ENCODE data around the gene ARL6IP5. TPM values are rescaled to one million over a fixed set of nuclear protein-coding genes. Genes with fewer than 3 reads are reported as not detected.

ARL6IP5 gene
- total and polyA plus RNA-seq, 4 donors, result 25.1 to 46.0 (median 33.8) TPM

DNA sequence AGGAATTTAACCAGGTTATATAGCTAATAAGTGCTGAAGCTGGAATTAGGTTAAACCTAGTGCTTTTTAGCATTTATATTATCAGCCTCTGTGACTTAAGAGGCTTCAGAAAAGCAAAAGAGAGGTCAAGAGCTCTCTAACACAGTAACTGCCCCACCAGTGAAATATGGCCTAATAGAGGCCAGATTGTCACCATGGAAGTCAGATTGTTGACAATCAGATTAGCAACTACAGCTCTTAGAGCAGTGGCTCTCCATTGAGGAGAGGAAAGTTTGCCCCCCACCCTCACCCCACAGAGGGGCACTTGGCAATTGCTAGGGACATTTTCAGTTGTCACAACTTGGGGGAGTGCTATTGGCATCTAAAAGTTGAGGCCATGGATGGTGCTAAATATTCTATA, 61.0 kb downstream of the ARL6IP5 start:
- Histone ChIP-seq H3K4me3 (ENCODE audit: low read depth in 1 of 3, low read length in 3 of 3) (no peak overlapping the region), H3K9me3 (ENCODE audit: control insufficient read depth in 4 of 4, low read length in 3 of 4) (no peaks in the 10 kb centered on the region), H3K27ac (ENCODE audit: low read depth in 1 of 2, low read length in 2 of 2) (no peak overlapping the region), H3K9ac (ENCODE audit: low read depth in 1 of 2, low read length in 2 of 2) (no peak overlapping the region), H3K27me3 (ENCODE audit: control insufficient read depth in 4 of 4, insufficient read depth in 4 of 4, low read length in 3 of 4) (no peaks in the 10 kb centered on the region), H3K4me1 (ENCODE audit: control insufficient read depth in 4 of 4, insufficient read depth in 4 of 4, low read length in 3 of 4) (peaks cover 0 to 1% (median 0%) of the 10 kb centered on the region in 4 donors), H3K36me3 (ENCODE audit: control insufficient read depth in 4 of 4, insufficient read depth in 3 of 4, low read depth in 1 of 4, low read length in 3 of 4) (no peaks in the 10 kb centered on the region)
- DNase-seq (ENCODE audit: low spot score), result no peak
- TF ChIP-seq MAX (IDR thresholded peaks at IDR 0.05) (no peak), FOXA1 (IDR thresholded peaks at IDR 0.05) (no peak), HNF4G (IDR thresholded peaks at IDR 0.05) (no peak), ATF3 (IDR thresholded peaks at IDR 0.05) (no peak), RXRA (IDR thresholded peaks at IDR 0.05) (no peak), NR2F2 (IDR thresholded peaks at IDR 0.05) (no peak), TAF1 (conservative IDR thresholded peaks at IDR 0.05) (no peak), GABPA (IDR thresholded peaks at IDR 0.05 in 1 of 2, conservative IDR thresholded peaks at IDR 0.05 in 1 of 2) (no peak), YY1 (IDR thresholded peaks at IDR 0.05) (no peak), EGR1 (IDR thresholded peaks at IDR 0.05; ENCODE audit: low read depth in 2 of 2) (no peak), CTCF (IDR thresholded peaks at IDR 0.05; ENCODE audit: low read depth, low read length, missing input control) (no peak), SP1 (IDR thresholded peaks at IDR 0.05) (no peak), RAD21 (IDR thresholded peaks at IDR 0.05) (no peak), REST (IDR thresholded peaks at IDR 0.05) (no peak), FOXA2 (IDR thresholded peaks at IDR 0.05) (no peak), HNF4A (conservative IDR thresholded peaks at IDR 0.05) (no peak)

DNA sequence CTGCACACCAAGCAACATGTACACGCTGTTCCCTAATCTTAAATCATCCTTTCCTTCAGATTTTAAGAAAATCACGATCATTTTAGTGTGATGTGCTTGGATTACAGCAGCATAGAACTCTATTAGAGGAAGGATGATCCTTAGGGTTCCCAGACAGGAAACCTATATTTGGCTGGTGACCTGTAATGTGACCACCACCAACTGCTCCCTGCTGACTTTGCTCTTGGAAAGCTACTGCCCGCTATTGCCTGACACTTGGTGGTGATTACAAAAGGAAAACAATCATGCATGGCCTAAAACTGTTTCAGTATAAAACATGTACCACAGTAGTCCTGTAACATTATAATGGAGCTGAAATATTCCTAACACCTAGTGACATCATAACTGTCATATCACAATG, 64.8 kb downstream of the ARL6IP5 start:
- TF ChIP-seq REST (IDR thresholded peaks at IDR 0.05) (no peak), RAD21 (IDR thresholded peaks at IDR 0.05) (no peak), CTCF (IDR thresholded peaks at IDR 0.05; ENCODE audit: low read depth, low read length, missing input control) (no peak), ATF3 (IDR thresholded peaks at IDR 0.05) (no peak), GABPA (IDR thresholded peaks at IDR 0.05 in 1 of 2, conservative IDR thresholded peaks at IDR 0.05 in 1 of 2) (no peak), TAF1 (conservative IDR thresholded peaks at IDR 0.05) (no peak), EGR1 (IDR thresholded peaks at IDR 0.05; ENCODE audit: low read depth in 2 of 2) (no peak), RXRA (IDR thresholded peaks at IDR 0.05) (no peak), HNF4A (conservative IDR thresholded peaks at IDR 0.05) (no peak), MAX (IDR thresholded peaks at IDR 0.05) (no peak), SP1 (IDR thresholded peaks at IDR 0.05) (no peak), FOXA1 (IDR thresholded peaks at IDR 0.05) (no peak), HNF4G (IDR thresholded peaks at IDR 0.05) (no peak), JUND (IDR thresholded peaks at IDR 0.05) (no peak), NR2F2 (IDR thresholded peaks at IDR 0.05) (no peak)
- peaks cover 0 to 1% (median 0%) of the 10 kb centered on the region in 4 donors for H3K4me1 ChIP-seq (ENCODE audit: control insufficient read depth in 4 of 4, insufficient read depth in 4 of 4, low read length in 3 of 4)
- 85% methylated on average over 3 of the region's 3 CpGs for WGBS
- H3K27ac ChIP-seq (ENCODE audit: low read depth in 1 of 2, low read length in 2 of 2), result no peak overlapping the region
- H3K36me3 ChIP-seq (ENCODE audit: control insufficient read depth in 4 of 4, insufficient read depth in 3 of 4, low read depth in 1 of 4, low read length in 3 of 4), result no peaks in the 10 kb centered on the region
- DNase-seq (ENCODE audit: low spot score), result no peak
- H3K9ac ChIP-seq (ENCODE audit: low read depth in 1 of 2, low read length in 2 of 2), result no peak overlapping the region
- no peaks in the 10 kb centered on the region for H3K9me3 ChIP-seq (ENCODE audit: control insufficient read depth in 4 of 4, low read length in 3 of 4)
- peaks cover 0 to 2% (median 0%) of the 10 kb centered on the region in 4 donors for H3K27me3 ChIP-seq (ENCODE audit: control insufficient read depth in 4 of 4, insufficient read depth in 4 of 4, low read length in 3 of 4)
- H3K4me3 ChIP-seq (ENCODE audit: low read depth in 1 of 3, low read length in 3 of 3), result no peak overlapping the region
